HG03354 (cell line): ENCODE data around the gene RIC3.

Experiments
- ATAC-seq: cut with Tn5 transposase; IDR thresholded peaks from one replicate; pipeline ENCODE4 v1.9.1; 2021; ENCODE audit warnings: mild to moderate bottlenecking; ENCODE audit not compliant: unreplicated experiment, poor library complexity, severe bottlenecking

RIC3 gene

GRCh38 chr11:8056810-8057463, 111.9 kb downstream of the RIC3 start:
- ATAC-seq = no peak
